Activated CD4-positive, alpha-beta T cell treated with anti-CD3 and anti-CD28 coated beads for 36 hours (primary cell): ENCODE data around the gene DCTD. TPM values are rescaled to one million over a fixed set of nuclear protein-coding genes. Genes with fewer than 3 reads are reported as not detected.
"Not testable (repeated sequence)": the region's sequence is repeated elsewhere in the genome, so short reads cannot be mapped to it uniquely, and the experiment has no call there.

ENCODE experiments used
- ATAC-seq: fragments of 200-7000 bp; cut with Tn5 transposase; one replicate; pipeline ENCODE4 v1.10.0; 2021; ENCODE audit warnings: mild to moderate bottlenecking, moderate library complexity
- CTCF ChIA-PET: fragments of 350-600 bp; sonication (Branson Sonifier 250); formaldehyde crosslinking; loops from one replicate; lab custom pipeline; 2021; ENCODE audit warnings: antibody characterized with exemption; lab: Charles Lee
- POLR2A ChIA-PET: fragments of 350-600 bp; sonication (Branson Sonifier 250); formaldehyde crosslinking; loops from one replicate; lab custom pipeline; 2021; ENCODE audit warnings: antibody characterized with exemption, inconsistent platforms; lab: Charles Lee
- DNase-seq: peaks from one replicate; pipeline ENCODE4 v3.0.0-alpha.2; 2020
- H3K27ac Mint-ChIP-seq: one replicate; pipeline ENCODE4 v1.8.0; 2021; ENCODE audit warnings: mixed read lengths
- H3K27me3 Mint-ChIP-seq: one replicate; pipeline ENCODE4 v1.8.0; 2021; ENCODE audit warnings: mixed read lengths
- H3K36me3 Mint-ChIP-seq: one replicate; pipeline ENCODE4 v1.8.0; 2021; ENCODE audit warnings: low read depth, mixed read lengths
- H3K4me1 Mint-ChIP-seq: one replicate; pipeline ENCODE4 v1.8.0; 2021; ENCODE audit warnings: mixed read lengths
- H3K4me3 Mint-ChIP-seq: one replicate; pipeline ENCODE4 v1.8.0; 2021; ENCODE audit warnings: mild to moderate bottlenecking, moderate library complexity, mixed read lengths
- H3K9me3 Mint-ChIP-seq: one replicate; pipeline ENCODE4 v1.8.0; 2021; ENCODE audit warnings: low read depth, mixed read lengths
- intact Hi-C, 2 experiments: fragments of 100-400 bp; cut with DNase I in 1 of 2; cut with micrococcal nuclease in 1 of 2; formaldehyde crosslinking; loops; one replicate each; pipeline versions ENCODE4 v1.14.2 to v1.15.1; 2022 to 2024; cut with DNase I, micrococcal nuclease
- total RNA-seq, 2 experiments: library from RNA; stranded (reverse); gene quantifications; one replicate each; pipeline ENCODE4 v1.2.3, GENCODE V29; 2021

DCTD gene
- total RNA-seq, 2 experiments from 2014 or later, result 119 to 128 TPM

DNA sequence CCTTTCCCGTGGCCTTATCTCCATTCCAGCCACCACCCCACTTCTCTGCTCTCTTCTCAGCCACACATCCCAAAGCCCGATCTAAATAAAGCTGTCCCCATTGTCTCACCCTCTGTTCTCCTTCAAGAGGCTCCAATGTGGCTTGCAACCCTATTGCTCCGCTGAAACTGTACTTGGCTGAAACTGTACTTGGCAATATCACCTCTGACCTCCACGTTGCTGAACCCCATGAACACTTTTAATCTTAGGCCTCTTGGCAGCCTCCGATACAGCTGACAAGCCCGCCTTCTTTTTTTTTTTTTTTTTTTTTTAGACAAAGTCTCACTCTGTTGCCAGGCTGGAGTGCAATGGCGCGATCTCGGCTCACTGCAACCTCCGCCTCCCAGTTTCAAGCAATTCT is 12.1 kb downstream of the DCTD start:
- intact Hi-C loops, result no loop called here
- ChIA-PET CTCF (interaction anchor here (0.7 kb wide), 1 partner anchor 27 kb away, joined by 3 read pairs; no protein-coding TSS in a partner anchor), POLR2A (no interaction called here)
- Mint-ChIP-seq H3K9me3 (no peaks in the 10 kb centered on the region), H3K27ac (no peak overlapping the region), H3K4me1 (peaks cover 2% of the 10 kb centered on the region), H3K27me3 (no peaks in the 10 kb centered on the region), H3K36me3 (peaks cover 57% of the 10 kb centered on the region), H3K4me3 (no peak overlapping the region)
- DNase-seq (no peak), ATAC-seq (no peak)

DNA sequence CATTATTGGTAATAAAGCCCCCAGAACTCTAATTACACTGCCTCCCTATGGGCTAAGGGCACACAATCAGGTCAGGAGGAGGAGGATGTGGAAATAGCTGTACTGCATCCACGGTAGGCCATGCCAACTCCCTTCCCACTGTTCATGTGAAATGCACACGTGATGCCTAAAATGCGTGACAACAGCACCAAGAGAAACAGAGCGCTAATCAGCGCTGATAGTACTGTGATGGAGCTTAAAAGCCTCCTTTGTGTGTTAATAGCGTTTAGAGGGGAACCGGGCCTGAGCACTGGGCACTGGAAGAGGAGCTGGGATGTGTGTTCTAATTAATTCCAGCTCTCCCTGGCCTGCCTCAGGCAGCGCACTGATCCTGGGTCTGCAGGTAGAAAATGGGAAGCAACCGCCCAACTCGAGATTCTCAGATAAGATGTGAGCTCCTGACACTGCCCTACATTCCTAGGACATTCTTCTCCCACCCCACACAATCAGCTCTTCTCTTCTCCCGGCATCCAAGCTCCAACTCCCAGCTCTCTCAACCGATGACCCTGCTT is 12.9 kb downstream of the DCTD start:
- H3K27me3 Mint-ChIP-seq, result no peaks in the 10 kb centered on the region
- no peaks in the 10 kb centered on the region for H3K9me3 Mint-ChIP-seq
- no peak overlapping the region for H3K27ac Mint-ChIP-seq
- CTCF ChIA-PET, result no interaction called here
- ATAC-seq (no peak), DNase-seq (no peak)
- intact Hi-C loops, result no loop called here
- H3K36me3 Mint-ChIP-seq, result peaks cover 56% of the 10 kb centered on the region
- peaks cover 2% of the 10 kb centered on the region for H3K4me1 Mint-ChIP-seq
- H3K4me3 Mint-ChIP-seq, result no peak overlapping the region
- POLR2A ChIA-PET, result no interaction called here

DNA sequence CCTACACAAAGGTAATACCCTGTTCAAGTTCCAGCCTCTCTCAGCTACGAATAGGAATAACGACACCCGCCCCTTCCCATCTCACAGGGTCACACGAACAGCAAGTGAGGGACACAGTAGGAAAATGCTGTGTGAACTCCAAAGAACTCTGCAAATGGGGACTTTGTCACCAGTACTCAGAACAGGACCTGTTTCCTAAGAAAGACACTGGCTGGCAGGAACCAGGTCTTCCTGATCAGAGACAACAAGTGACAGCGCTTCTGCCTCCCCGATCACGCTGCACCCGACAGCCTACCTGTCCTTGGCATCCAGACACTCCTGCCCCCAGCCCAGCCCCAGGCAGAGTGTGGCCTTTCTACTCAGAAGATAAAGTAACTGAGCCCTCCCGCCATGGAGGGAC is 14.2 kb downstream of the DCTD start:
- Mint-ChIP-seq H3K9me3 (no peaks in the 10 kb centered on the region), H3K27ac (no peak overlapping the region), H3K27me3 (no peaks in the 10 kb centered on the region), H3K36me3 (peaks cover 53% of the 10 kb centered on the region), H3K4me3 (no peak overlapping the region), H3K4me1 (peaks cover 2% of the 10 kb centered on the region)
- no peak for ATAC-seq
- ChIA-PET CTCF (no interaction called here), POLR2A (no interaction called here)
- no peak for DNase-seq
- intact Hi-C loops, result no loop called here

DNA sequence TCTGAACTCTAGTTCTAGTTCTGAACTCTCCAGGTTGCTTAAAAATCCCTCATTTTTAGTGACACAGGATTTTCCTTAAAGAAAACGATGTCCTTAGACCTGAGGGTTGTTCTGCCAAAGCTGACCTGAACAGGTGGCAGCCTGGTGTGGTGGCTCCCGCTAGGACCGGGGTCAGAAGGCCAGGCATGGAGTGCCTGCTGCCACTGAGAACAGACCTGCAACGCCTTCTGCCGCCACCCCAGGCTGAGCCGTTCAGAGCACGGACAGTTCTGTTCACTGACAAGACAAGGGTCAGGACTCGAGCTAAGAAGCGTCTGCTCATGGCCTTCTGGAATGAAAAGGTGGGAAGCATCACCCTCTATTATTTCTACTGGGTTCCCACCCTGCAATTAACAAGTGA is 15.8 kb downstream of the DCTD start:
- ATAC-seq (no peak), DNase-seq (no peak)
- no peak overlapping the region for H3K27ac Mint-ChIP-seq
- no peaks in the 10 kb centered on the region for H3K9me3 Mint-ChIP-seq
- ChIA-PET POLR2A (no interaction called here), CTCF (no interaction called here)
- intact Hi-C loops, result no loop called here
- peaks cover 48% of the 10 kb centered on the region for H3K36me3 Mint-ChIP-seq
- no peaks in the 10 kb centered on the region for H3K4me1 Mint-ChIP-seq
- no peak overlapping the region for H3K4me3 Mint-ChIP-seq
- no peaks in the 10 kb centered on the region for H3K27me3 Mint-ChIP-seq

DNA sequence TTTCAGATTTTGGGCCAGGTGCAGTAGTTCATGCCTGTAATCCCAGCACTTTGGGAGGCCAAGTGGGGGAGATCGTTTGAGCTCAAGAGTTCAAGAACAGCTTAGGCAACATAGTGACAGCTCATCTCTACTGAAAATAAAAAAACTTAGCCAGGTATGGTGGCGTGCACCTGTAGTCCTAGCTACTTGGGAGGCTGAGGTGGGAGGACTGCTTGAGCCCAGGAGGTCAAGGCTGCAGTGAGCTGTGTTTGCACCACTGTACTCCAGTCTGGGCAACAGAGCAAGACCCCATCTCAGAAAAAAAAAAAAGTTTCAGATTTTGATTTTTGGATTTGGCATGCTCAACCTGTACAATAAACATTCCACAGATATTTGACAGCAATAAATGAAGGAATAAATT is 17.2 kb downstream of the DCTD start:
- H3K9me3 Mint-ChIP-seq, H3K27ac Mint-ChIP-seq, H3K4me1 Mint-ChIP-seq, DNase-seq, intact Hi-C loops, H3K4me3 Mint-ChIP-seq, POLR2A ChIA-PET, H3K27me3 Mint-ChIP-seq, ATAC-seq: not testable (repeated sequence)
- CTCF ChIA-PET, result interaction anchor here (0.7 kb wide), 1 partner anchor 39 kb away, joined by 3 read pairs; no protein-coding TSS in a partner anchor
- H3K36me3 Mint-ChIP-seq, result peaks cover 50% of the 10 kb centered on the region

DNA sequence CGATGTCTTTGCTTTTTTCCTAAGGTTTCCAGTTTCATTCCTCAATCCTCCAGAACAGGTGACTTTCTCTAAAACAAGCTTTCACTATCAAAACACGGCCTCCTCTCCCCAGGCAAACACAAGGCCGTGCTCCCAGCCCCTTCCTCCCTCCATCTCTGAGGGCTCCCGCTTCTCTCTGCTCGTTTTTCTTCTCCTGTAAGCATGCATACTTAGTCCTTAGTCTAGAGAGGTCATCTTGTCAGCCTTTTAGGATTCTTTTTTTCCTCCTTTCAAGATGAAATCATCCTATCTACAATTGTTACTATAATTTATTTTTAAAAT is 18.7 kb downstream of the DCTD start:
- H3K9me3 Mint-ChIP-seq, result no peaks in the 10 kb centered on the region
- POLR2A ChIA-PET, result no interaction called here
- H3K27ac Mint-ChIP-seq, result no peak overlapping the region
- CTCF ChIA-PET, result no interaction called here
- ATAC-seq, result no peak
- peaks cover 48% of the 10 kb centered on the region for H3K36me3 Mint-ChIP-seq
- no peaks in the 10 kb centered on the region for H3K4me1 Mint-ChIP-seq
- no peak for DNase-seq
- no peak overlapping the region for H3K4me3 Mint-ChIP-seq
- intact Hi-C loops, result no loop called here
- no peaks in the 10 kb centered on the region for H3K27me3 Mint-ChIP-seq

DNA sequence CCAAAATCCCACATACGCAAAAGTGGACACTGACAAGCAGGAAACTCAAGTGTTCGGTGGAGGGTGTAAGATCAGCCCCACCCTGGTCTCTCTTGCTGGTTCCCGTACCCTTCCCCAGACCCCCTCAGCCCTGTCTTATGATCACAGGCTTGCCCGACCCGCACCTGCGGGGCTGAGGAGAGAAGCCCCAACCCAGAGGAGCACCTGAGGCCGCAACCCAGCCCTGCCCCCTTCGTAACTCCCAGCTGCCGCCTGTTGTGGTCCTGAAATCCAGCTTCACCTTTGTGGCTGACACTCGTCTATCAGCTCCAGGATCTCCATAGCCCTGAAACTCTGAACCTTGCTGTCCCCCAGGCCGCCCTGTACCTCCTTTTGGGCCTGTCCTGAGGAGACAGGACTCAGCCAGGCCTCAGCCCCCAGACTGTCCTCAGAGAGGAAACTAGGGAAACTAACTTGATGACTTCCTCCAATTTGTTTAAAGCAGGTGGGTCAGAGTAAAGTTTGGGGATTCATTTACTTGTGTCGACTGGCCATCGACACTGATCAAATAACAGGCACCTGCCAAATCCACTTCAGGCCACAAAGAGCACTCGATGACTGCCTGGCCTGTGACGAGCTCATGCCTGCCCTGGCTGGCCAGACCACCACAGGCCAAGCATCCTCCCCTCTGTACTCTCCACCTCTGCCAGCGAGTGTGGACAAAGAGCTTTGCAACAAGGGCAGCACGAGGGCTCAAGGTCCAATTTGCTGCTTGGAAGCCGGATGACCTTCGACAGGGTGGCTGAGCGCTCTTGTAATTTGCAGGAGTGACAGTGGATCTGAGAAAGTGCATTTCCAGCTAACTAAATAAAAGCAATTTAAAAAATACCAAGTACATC is 19.3 kb downstream of the DCTD start:
- no peak overlapping the region for H3K4me3 Mint-ChIP-seq
- peaks cover 53% of the 10 kb centered on the region for H3K36me3 Mint-ChIP-seq
- ATAC-seq (no peak), DNase-seq (no peak)
- POLR2A ChIA-PET, result no interaction called here
- no peaks in the 10 kb centered on the region for H3K27me3 Mint-ChIP-seq
- H3K27ac Mint-ChIP-seq, result no peak overlapping the region
- CTCF ChIA-PET, result no interaction called here
- H3K4me1 Mint-ChIP-seq, result no peaks in the 10 kb centered on the region
- H3K9me3 Mint-ChIP-seq, result no peaks in the 10 kb centered on the region
- intact Hi-C loops, result no loop called here

DNA sequence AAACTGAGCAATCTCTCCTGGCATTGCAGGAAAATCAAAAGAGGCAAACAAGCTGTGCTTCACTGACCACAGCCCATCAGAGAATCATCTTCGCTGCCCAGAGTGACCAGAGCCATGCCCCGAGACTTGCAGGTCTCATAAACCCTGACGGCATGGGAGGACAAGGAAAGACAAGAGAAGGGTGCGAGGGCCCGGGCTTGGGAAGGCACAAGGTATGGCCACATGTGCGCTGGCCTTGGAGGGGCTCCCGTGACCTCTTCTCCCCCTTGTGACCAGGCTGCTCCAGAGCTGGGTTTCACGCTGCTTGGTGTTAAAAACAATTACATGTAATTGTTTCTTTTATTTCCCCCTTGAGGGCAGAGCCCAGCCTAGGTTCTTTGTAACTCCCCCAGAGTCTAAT is 20.8 kb downstream of the DCTD start:
- CTCF ChIA-PET, result no interaction called here
- H3K27ac Mint-ChIP-seq, result no peak overlapping the region
- no peak for ATAC-seq
- H3K4me1 Mint-ChIP-seq, result no peaks in the 10 kb centered on the region
- peaks cover 63% of the 10 kb centered on the region for H3K36me3 Mint-ChIP-seq
- H3K27me3 Mint-ChIP-seq, result no peaks in the 10 kb centered on the region
- H3K4me3 Mint-ChIP-seq, result no peak overlapping the region
- intact Hi-C loops, result no loop called here
- no peaks in the 10 kb centered on the region for H3K9me3 Mint-ChIP-seq
- POLR2A ChIA-PET, result no interaction called here
- no peak for DNase-seq

DNA sequence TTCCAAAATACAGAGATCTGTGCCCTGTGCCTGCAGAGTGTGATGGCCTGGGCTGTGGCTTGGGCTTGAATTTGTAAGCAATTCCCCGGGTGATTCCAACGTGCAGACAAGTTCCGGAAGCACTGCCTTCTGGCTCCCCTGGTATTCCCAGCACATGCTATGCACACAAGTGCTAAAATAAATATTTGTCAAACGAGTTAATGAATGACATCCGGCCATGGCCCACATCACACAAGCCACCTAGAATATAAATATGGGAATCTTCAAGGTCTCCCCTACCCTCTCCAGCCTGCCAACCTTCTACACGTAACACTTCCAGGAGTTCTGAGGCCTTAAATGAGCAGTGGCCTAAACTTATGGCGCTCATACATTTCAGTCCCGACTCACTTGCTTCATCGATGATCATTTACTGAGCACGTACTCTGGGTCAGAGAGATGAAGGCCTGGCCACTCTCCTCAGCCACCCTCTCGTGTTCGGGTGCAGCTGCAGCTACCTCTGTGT is 21.3 kb downstream of the DCTD start:
- Mint-ChIP-seq H3K9me3 (no peaks in the 10 kb centered on the region), H3K27ac (no peak overlapping the region), H3K36me3 (peaks cover 64% of the 10 kb centered on the region), H3K27me3 (no peaks in the 10 kb centered on the region), H3K4me1 (no peaks in the 10 kb centered on the region), H3K4me3 (no peak overlapping the region)
- no peak for DNase-seq
- ChIA-PET CTCF (no interaction called here), POLR2A (no interaction called here)
- no peak for ATAC-seq
- intact Hi-C loops, result no loop called here

DNA sequence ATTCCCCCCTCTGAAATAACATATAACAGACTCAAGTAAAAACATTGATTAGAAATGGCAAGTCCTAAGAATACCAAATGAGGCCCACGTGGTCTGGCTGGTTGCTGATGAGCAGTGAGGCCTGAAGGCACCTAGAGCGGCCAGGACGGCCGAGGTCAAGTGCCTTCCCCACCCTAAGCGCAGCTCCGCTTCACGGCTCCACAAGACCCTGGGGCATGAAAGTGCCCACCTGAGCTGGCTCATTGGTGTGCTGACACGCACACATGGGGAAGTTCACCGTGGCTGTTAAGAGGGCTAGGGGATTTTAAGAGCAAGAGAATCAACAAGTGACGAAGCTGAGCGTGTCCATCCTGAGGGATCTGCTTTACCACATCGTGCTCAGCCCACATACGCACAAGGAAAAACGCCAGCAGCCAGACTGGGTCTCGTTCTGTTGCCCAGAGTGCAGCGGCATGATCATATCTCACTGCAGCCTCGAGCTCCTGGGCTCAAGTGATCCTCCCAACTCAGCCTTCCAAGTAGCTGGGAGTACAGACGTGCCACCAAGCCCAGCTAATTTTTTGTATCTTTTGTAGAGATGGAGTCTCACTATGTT is 22.4 kb downstream of the DCTD start:
- Mint-ChIP-seq H3K36me3 (peaks cover 68% of the 10 kb centered on the region), H3K27me3 (no peaks in the 10 kb centered on the region), H3K4me1 (no peaks in the 10 kb centered on the region), H3K4me3 (no peak overlapping the region), H3K9me3 (no peaks in the 10 kb centered on the region), H3K27ac (no peak overlapping the region)
- DNase-seq (no peak), ATAC-seq (no peak)
- CTCF ChIA-PET, result no interaction called here
- intact Hi-C loops, result no loop called here
- POLR2A ChIA-PET, result no interaction called here

DNA sequence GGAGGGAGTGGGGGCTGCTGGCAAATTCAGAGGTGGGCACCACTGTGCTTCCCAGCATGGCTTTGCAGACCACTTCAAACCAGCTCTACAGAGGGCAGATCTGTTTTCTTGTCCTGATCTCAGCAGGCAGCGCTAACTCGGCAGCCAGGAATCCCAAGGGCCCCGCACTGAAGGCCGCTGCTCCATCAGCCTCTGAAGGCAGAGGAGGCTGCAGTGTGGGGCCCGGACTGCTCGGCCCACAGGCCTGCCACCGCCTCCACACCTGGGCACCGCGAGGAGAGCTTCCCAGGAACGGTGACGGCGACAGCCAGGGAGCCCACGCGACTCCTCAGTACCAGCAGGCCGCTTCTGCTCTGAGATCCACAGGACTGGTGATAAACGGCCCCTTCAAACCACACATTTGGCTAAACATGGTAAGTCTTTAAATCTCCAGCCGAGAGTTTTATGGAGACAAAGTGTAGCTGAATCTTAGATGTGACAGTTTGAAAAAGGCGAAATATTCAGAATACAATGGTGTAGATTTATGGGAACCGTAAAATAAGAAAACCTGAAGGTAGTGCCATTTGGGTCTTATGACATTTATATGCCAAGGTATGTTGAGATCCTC is 23.6 kb downstream of the DCTD start:
- ChIA-PET CTCF (interaction anchor here (0.6 kb wide), 1 partner anchor 343 kb away, joined by 5 read pairs; no protein-coding TSS in a partner anchor), POLR2A (no interaction called here)
- Mint-ChIP-seq H3K9me3 (no peaks in the 10 kb centered on the region), H3K4me3 (no peak overlapping the region), H3K36me3 (peaks cover 74% of the 10 kb centered on the region), H3K27me3 (no peaks in the 10 kb centered on the region), H3K4me1 (no peaks in the 10 kb centered on the region), H3K27ac (no peak overlapping the region)
- intact Hi-C loops, result no loop called here
- no peak for DNase-seq
- no peak for ATAC-seq
